GM12878 (cell line): ENCODE results near the gene SMIM43. TPM values are rescaled to one million over a fixed set of nuclear protein-coding genes. Genes with fewer than 3 reads are reported as not detected.

Experiments used
- ATAC-seq: fragments of 200-7000 bp; cut with Tn5 transposase; 3 replicates; pipeline ENCODE4 v1.9.1; 2020; ENCODE audit warnings: mild to moderate bottlenecking, moderate library complexity
- BruUV-seq: library from RNA; stranded (reverse); fragments of 400-500 nt; replicated peaks from 2 replicates; lab custom pipeline; 2021; lab: Mats Ljungman, UMichigan
- CTCF ChIA-PET: fragments of 300-600 bp; sonication (Branson Sonifier 250); formaldehyde crosslinking; extraction: SDS; loops from one replicate; lab custom pipeline; 2021; ENCODE audit warnings: inconsistent platforms; lab: Yijun Ruan, JAX
- POLR2A ChIA-PET: fragments of 350-600 bp; formaldehyde crosslinking; extraction: SDS; loops from one replicate; lab custom pipeline; 2021; ENCODE audit warnings: inconsistent platforms; lab: Charles Lee
- RAD21 ChIA-PET: fragments of 300-600 bp; sonication (Branson Sonifier 250); formaldehyde crosslinking; loops from one replicate; lab custom pipeline; 2023; ENCODE audit warnings: antibody characterized with exemption; ENCODE audit not compliant: unreplicated experiment; lab: Charles Lee
- SMC1A ChIA-PET: fragments of 300-600 bp; sonication (Branson Sonifier 250); formaldehyde crosslinking; loops from one replicate; lab custom pipeline; 2023; ENCODE audit not compliant: unreplicated experiment, uncharacterized antibody; lab: Charles Lee
- DNase-seq: peaks from one replicate; pipeline ENCODE4 v3.0.0-alpha.2; 2011; ENCODE audit warnings: low read depth, low spot score
- FAIRE-seq: peaks from 3 replicates; lab custom pipeline; 2011; peaks lifted over from hg19 to GRCh38; lab: Jason Lieb, UNC
- H2AFZ ChIP-seq: 2 replicates; pipeline ENCODE4 v1.6.0; 2011; ENCODE audit warnings: low read depth, low read length, control low read depth; ENCODE audit not compliant: control insufficient read depth
- H3K27ac ChIP-seq: 2 replicates; pipeline ENCODE4 v1.5.1; 2011; ENCODE audit warnings: control low read depth; ENCODE audit not compliant: control insufficient read depth, insufficient read depth
- H3K27me3 ChIP-seq, 2 experiments: replicated peaks in 1 of 2; 2 replicates each; pipeline versions ENCODE4 v1.6.0 to v1.6.1; 2011; ENCODE audit warnings: low read length in 1 of 2; ENCODE audit not compliant: control insufficient read depth in 2 of 2, insufficient read depth in 2 of 2
- H3K36me3 ChIP-seq, 2 experiments: 2 replicates each; pipeline ENCODE4 v1.5.1; 2011; ENCODE audit warnings: low read length in 1 of 2; ENCODE audit not compliant: control insufficient read depth in 2 of 2, insufficient read depth in 2 of 2
- H3K4me1 ChIP-seq: 2 replicates; pipeline ENCODE4 v1.6.1; 2011; ENCODE audit warnings: mild to moderate bottlenecking, low read length, moderate library complexity, mixed read lengths; ENCODE audit not compliant: control insufficient read depth, insufficient read depth
- H3K4me2 ChIP-seq: 2 replicates; pipeline ENCODE4 v1.6.0; 2011; ENCODE audit warnings: control low read depth; ENCODE audit not compliant: control insufficient read depth, insufficient read depth
- H3K4me3 ChIP-seq: fragments of 200-600 bp; sonication (generic); 2 replicates; pipeline ENCODE4 v1.5.1; 2016
- H3K79me2 ChIP-seq: 2 replicates; pipeline ENCODE4 v1.6.0; 2011; ENCODE audit warnings: low read length; ENCODE audit not compliant: control insufficient read depth, insufficient read depth
- H3K9ac ChIP-seq: 2 replicates; pipeline ENCODE4 v1.8.0; 2011; ENCODE audit warnings: low read length, control low read depth, mixed read lengths; ENCODE audit not compliant: control insufficient read depth, insufficient read depth
- H3K9me3 ChIP-seq: replicated peaks from 3 replicates; pipeline ENCODE4 v1.5.1; 2011; ENCODE audit warnings: mild to moderate bottlenecking, low read length; ENCODE audit not compliant: control insufficient read depth, insufficient read depth
- H4K20me1 ChIP-seq: 2 replicates; pipeline ENCODE4 v1.6.0; 2011; ENCODE audit not compliant: control insufficient read depth, insufficient read depth
- CHD2 ChIP-seq: IDR thresholded peaks from 2 replicates; pipeline ENCODE4 v1.6.1; 2011; ENCODE audit warnings: low read depth, low read length, improper control_type of control experiment, borderline replicate concordance
- KAT2A ChIP-seq: conservative IDR thresholded peaks from 2 replicates; pipeline ENCODE4 v1.6.1; 2011; ENCODE audit warnings: low read depth, low read length; ENCODE audit not compliant: control insufficient read depth
- NR2C2 ChIP-seq: IDR thresholded peaks from 2 replicates; pipeline ENCODE4 v1.6.1; 2011; ENCODE audit warnings: borderline replicate concordance, low read depth; ENCODE audit not compliant: control insufficient read depth, insufficient read length
- SIN3A ChIP-seq: IDR thresholded peaks from 2 replicates; pipeline ENCODE4 v1.6.1; 2012; ENCODE audit warnings: low read depth, low read length, improper control_type of control experiment
- SUPT20H ChIP-seq: IDR thresholded peaks from 2 replicates; pipeline ENCODE4 v1.6.1; 2011; ENCODE audit warnings: low read depth, mild to moderate bottlenecking, low read length, moderate library complexity, borderline replicate concordance; ENCODE audit not compliant: control insufficient read depth
- YY1 ChIP-seq: IDR thresholded peaks from 2 replicates; pipeline ENCODE4 v1.6.1; 2011; ENCODE audit warnings: low read depth, mild to moderate bottlenecking, low read length
- WGBS: methylation state at CpG from one replicate; pipeline ENCODE4 v1.1.6; 2016; ENCODE audit warnings: low lambda C conversion rate; ENCODE audit not compliant: insufficient replicate concordance, insufficient coverage; ENCODE audit errors: missing lambda C conversion rate; 5-methylcytosine and 5-hydroxymethylcytosine counted together
- in situ Hi-C: fragments of 300-500 bp; cut with MboI; formaldehyde crosslinking; loops from 9 replicates; pipeline ENCODE4 v1.14.3; 2018; ENCODE audit warnings: mixed read lengths
- intact Hi-C: fragments of 100-400 bp; cut with micrococcal nuclease; formaldehyde crosslinking; loops from one replicate; pipeline ENCODE4 v1.14.2; 2022; ENCODE audit not compliant: unreplicated experiment
- polyA plus RNA-seq, 11 experiments: library from polyadenylated mRNA; depleted of rRNA in 4 of 11; unstranded in 6 of 11; stranded (reverse) in 5 of 11; fragments of >200 nt; fragmentation: Nextera tagmentation in 4 of 11; fragmentation: Illumina TruSeq in 1 of 11; extraction: Ambion mirVana in 4 of 11; extraction: Trizol in 1 of 11; gene quantifications; 1 replicate in 1 of 11; 2 replicates in 10 of 11; pipeline versions ENCODE4 v1.2.1 to v1.2.3, GENCODE V29; 2011 to 2016; ENCODE audit warnings: inconsistent platforms in 2 of 11, missing spikeins in 2 of 11, low read depth in 1 of 11
- total RNA-seq, 4 experiments: library from RNA; depleted of rRNA in 3 of 4; stranded (reverse); fragments of >200 nt in 3 of 4; fragmentation: Illumina TruSeq in 1 of 4; extraction: Trizol in 1 of 4; gene quantifications; 2 replicates each; pipeline versions ENCODE4 v1.2.1 to v1.2.3, GENCODE V29; 2013 to 2021
- TF ChIP-seq, protein P1 (sequence below): fragments of 450-650 bp; IDR thresholded peaks from 2 replicates; pipeline ENCODE4 v1.6.1; 2017; ENCODE audit warnings: low read depth, mild to moderate bottlenecking, moderate library complexity
- TF ChIP-seq, protein P2 (sequence below): fragments of 150-350 bp; IDR thresholded peaks from 2 replicates; pipeline ENCODE4 v1.6.1; 2014; ENCODE audit warnings: mild to moderate bottlenecking, low read depth, low read length
- TF ChIP-seq, protein P3 (sequence below): fragments of 450-650 bp; IDR thresholded peaks from 2 replicates; pipeline ENCODE4 v1.6.1; 2017; ENCODE audit warnings: borderline replicate concordance
- TF ChIP-seq, protein P4 (sequence below): IDR thresholded peaks from 2 replicates; pipeline ENCODE4 v1.6.1; 2012; ENCODE audit warnings: low read depth, low read length, improper control_type of control experiment

Gene SMIM43
- total and polyA plus RNA-seq, 10 of the 15 experiments (the other 5 are each of a cell fraction or from before 2014, with no cell fraction given): 0.12 TPM; not detected in 9

DNA sequence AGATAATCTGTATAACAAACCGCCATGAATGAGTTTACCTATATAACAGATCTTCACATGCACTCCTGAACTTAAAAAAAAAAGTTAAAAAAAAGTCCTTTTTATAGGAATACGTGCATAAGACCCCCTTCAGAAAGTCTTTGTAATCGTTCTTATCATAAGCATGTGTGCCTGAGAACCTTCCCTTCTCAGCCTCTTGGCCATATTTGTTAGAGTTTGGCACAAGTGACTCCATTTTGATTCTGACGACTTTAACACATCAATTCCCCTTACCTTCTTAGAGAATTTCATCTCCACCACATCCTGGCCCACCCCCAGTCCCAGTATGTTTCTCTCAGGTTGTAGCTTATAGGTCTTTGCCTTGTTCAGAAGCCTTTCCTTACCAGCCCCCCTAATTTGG lies 52.2 kb downstream of the SMIM43 start:
- SMC1A ChIA-PET: interaction anchor here (1.2 to 4.1 kb wide), 4 partner anchors 9 to 23 kb away, joined by 3 to 17 read pairs (median 6); partner anchors contain the start of gene ANXA5
- RAD21 ChIA-PET: no interaction called here
- 33% methylated on average over 4 of the region's 4 CpGs for whole genome bisulfite sequencing
- Histone ChIP-seq H3K9me3 (no peaks in the 10 kb centered on the region), H3K79me2 (no peaks in the 10 kb centered on the region), H3K9ac (no peak overlapping the region), H3K36me3 (no peaks in the 10 kb centered on the region), H3K4me3 (no peak overlapping the region), H2AFZ (no peak overlapping the region), H4K20me1 (no peaks in the 10 kb centered on the region), H3K4me1 (peaks cover 6% of the 10 kb centered on the region; the same call in 1 of the 2 replicates), H3K4me2 (no peak overlapping the region), H3K27ac (no peak overlapping the region), H3K27me3 (no peaks in the 10 kb centered on the region; a peak in 1 of 4 replicates)
- peak; percentile 18 for FAIRE-seq
- POLR2A ChIA-PET: interaction anchor here (1.2 kb wide), 1 partner anchor 17 kb away, joined by 4 read pairs; no protein-coding TSS in a partner anchor
- no peak for DNase-seq
- ATAC-seq: no peak
- no TSS peak for BruUV-seq
- TF ChIP-seq KAT2A (no peak), NR2C2 (no peak), SUPT20H (no peak), CHD2 (no peak), SIN3A (no peak), YY1 (no peak)
- TF ChIP-seq, protein P1, sequence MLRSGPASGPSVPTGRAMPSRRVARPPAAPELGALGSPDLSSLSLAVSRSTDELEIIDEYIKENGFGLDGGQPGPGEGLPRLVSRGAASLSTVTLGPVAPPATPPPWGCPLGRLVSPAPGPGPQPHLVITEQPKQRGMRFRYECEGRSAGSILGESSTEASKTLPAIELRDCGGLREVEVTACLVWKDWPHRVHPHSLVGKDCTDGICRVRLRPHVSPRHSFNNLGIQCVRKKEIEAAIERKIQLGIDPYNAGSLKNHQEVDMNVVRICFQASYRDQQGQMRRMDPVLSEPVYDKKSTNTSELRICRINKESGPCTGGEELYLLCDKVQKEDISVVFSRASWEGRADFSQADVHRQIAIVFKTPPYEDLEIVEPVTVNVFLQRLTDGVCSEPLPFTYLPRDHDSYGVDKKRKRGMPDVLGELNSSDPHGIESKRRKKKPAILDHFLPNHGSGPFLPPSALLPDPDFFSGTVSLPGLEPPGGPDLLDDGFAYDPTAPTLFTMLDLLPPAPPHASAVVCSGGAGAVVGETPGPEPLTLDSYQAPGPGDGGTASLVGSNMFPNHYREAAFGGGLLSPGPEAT: no peak
- TF ChIP-seq, protein P2, sequence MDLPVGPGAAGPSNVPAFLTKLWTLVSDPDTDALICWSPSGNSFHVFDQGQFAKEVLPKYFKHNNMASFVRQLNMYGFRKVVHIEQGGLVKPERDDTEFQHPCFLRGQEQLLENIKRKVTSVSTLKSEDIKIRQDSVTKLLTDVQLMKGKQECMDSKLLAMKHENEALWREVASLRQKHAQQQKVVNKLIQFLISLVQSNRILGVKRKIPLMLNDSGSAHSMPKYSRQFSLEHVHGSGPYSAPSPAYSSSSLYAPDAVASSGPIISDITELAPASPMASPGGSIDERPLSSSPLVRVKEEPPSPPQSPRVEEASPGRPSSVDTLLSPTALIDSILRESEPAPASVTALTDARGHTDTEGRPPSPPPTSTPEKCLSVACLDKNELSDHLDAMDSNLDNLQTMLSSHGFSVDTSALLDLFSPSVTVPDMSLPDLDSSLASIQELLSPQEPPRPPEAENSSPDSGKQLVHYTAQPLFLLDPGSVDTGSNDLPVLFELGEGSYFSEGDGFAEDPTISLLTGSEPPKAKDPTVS: no peak
- TF ChIP-seq, protein P3, sequence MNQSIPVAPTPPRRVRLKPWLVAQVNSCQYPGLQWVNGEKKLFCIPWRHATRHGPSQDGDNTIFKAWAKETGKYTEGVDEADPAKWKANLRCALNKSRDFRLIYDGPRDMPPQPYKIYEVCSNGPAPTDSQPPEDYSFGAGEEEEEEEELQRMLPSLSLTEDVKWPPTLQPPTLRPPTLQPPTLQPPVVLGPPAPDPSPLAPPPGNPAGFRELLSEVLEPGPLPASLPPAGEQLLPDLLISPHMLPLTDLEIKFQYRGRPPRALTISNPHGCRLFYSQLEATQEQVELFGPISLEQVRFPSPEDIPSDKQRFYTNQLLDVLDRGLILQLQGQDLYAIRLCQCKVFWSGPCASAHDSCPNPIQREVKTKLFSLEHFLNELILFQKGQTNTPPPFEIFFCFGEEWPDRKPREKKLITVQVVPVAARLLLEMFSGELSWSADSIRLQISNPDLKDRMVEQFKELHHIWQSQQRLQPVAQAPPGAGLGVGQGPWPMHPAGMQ: no peak
- TF ChIP-seq, protein P4, sequence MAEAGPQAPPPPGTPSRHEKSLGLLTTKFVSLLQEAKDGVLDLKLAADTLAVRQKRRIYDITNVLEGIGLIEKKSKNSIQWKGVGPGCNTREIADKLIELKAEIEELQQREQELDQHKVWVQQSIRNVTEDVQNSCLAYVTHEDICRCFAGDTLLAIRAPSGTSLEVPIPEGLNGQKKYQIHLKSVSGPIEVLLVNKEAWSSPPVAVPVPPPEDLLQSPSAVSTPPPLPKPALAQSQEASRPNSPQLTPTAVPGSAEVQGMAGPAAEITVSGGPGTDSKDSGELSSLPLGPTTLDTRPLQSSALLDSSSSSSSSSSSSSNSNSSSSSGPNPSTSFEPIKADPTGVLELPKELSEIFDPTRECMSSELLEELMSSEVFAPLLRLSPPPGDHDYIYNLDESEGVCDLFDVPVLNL: no peak
- in situ Hi-C loops (no loop called here), intact Hi-C loops (no loop called here)
- CTCF ChIA-PET: interaction anchor here (1.1 to 2.0 kb wide), 3 partner anchors 9 to 66 kb away, joined by 5 to 7 read pairs (median 7); partner anchors contain the start of gene ANXA5
